Measurements from ENCODE around the gene CD82. TPM values are rescaled to one million over a fixed set of nuclear protein-coding genes. Genes with fewer than 3 reads are reported as not detected.

CD82 gene
- polyA plus RNA-seq (2014; cell fraction: cytosol; rRNA removed): 2.5 TPM in 1 of 2 replicates, not detected in the other
- not detected in 2 replicates for polyA plus RNA-seq (2014; cell fraction: nucleus; rRNA removed)

GRCh38 chr11:44565211-44565952 lies at the start of gene CD82:
Gene CD82, plus strand, starts transcription at chr11:44565663. Its CDS starts 29,000 bp downstream, at chr11:44594663.
- peak; percentile 95 for DNase-seq (ENCODE audit: low spot score)

- DNase-seq (ENCODE audit: low spot score): no peak
Measured at GRCh38 chr11:44516688-44517507, 48.6 kb upstream of the CD82 start.

- no peak for DNase-seq (ENCODE audit: low spot score)
Measured at GRCh38 chr11:44517541-44517940, 47.9 kb upstream of the CD82 start.

- DNase-seq (ENCODE audit: low spot score): no peak
Measured at GRCh38 chr11:44518968-44519550, 46.4 kb upstream of the CD82 start.

- DNase-seq (ENCODE audit: low spot score): no peak
Measured at GRCh38 chr11:44519989-44520737, 45.3 kb upstream of the CD82 start.

- DNase-seq (ENCODE audit: low spot score): no peak
Measured at GRCh38 chr11:44521148-44521547, 44.3 kb upstream of the CD82 start.

GRCh38 chr11:44522294-44522693 lies 43.2 kb upstream of the CD82 start:
- no peak for DNase-seq (ENCODE audit: low spot score)

- DNase-seq (ENCODE audit: low spot score): no peak
Measured at GRCh38 chr11:44524346-44524745, 41.1 kb upstream of the CD82 start.

- DNase-seq (ENCODE audit: low spot score): no peak
Measured at GRCh38 chr11:44524751-44525201, 40.7 kb upstream of the CD82 start.

GRCh38 chr11:44525473-44526252 lies 39.8 kb upstream of the CD82 start:
- no peak for DNase-seq (ENCODE audit: low spot score)

GRCh38 chr11:44526438-44526837 lies 39.0 kb upstream of the CD82 start:
- DNase-seq (ENCODE audit: low spot score): no peak

- no peak for DNase-seq (ENCODE audit: low spot score)
Measured at GRCh38 chr11:44527476-44527875, 38.0 kb upstream of the CD82 start.

GRCh38 chr11:44528103-44528502 lies 37.4 kb upstream of the CD82 start:
- DNase-seq (ENCODE audit: low spot score): no peak

- DNase-seq (ENCODE audit: low spot score): no peak
Measured at GRCh38 chr11:44528581-44528980, 36.9 kb upstream of the CD82 start.

- no peak for DNase-seq (ENCODE audit: low spot score)
Measured at GRCh38 chr11:44529895-44530412, 35.5 kb upstream of the CD82 start.

GRCh38 chr11:44530413-44531115 lies 34.9 kb upstream of the CD82 start:
- no peak for DNase-seq (ENCODE audit: low spot score)

- DNase-seq (ENCODE audit: low spot score): no peak
Measured at GRCh38 chr11:44531116-44531504, 34.4 kb upstream of the CD82 start.

GRCh38 chr11:44531636-44532035 lies 33.8 kb upstream of the CD82 start:
- no peak for DNase-seq (ENCODE audit: low spot score)

- no peak for DNase-seq (ENCODE audit: low spot score)
Measured at GRCh38 chr11:44532809-44533208, 32.7 kb upstream of the CD82 start.

All from SK-N-DZ (cell line).